Prostate gland (tissue), 2 donors: ENCODE data around the gene RABGEF1.

Experiments used
- CTCF ChIP-seq, 4 experiments: fragments of 200-600 bp in 2 of 4; fragments of 450-650 bp in 2 of 4; sonication (generic) in 2 of 4; IDR thresholded peaks; 1 replicate in 3 of 4; 2 replicates in 1 of 4; pipeline ENCODE4 v1.5.1; 2016 to 2019; ENCODE audit warnings: antibody characterized with exemption in 4 of 4, mild to moderate bottlenecking in 2 of 4, moderate library complexity in 2 of 4
- POLR2A ChIP-seq: fragments of 450-650 bp; IDR thresholded peaks from one replicate; pipeline ENCODE4 v1.6.1; 2016; ENCODE audit warnings: antibody characterized with exemption, mild to moderate bottlenecking

- TF ChIP-seq CTCF (IDR thresholded peaks at IDR 0.05) (no peak), POLR2A (no peak)
These were observed 13.5 kb upstream of the RABGEF1 start for GRCh38 chr7:66727058-66727457.
